K562 (cell line): ENCODE measurements around the gene BTRC. TPM values are rescaled to one million over a fixed set of nuclear protein-coding genes. Genes with fewer than 3 reads are reported as not detected.

ENCODE experiments used
- ATAC-seq: fragments of 200-7000 bp; cut with Tn5 transposase; 3 replicates; pipeline ENCODE4 v1.9.1; 2020; ENCODE audit warnings: moderate library complexity
- BruUV-seq: library from RNA; stranded (reverse); fragments of 400-500 nt; replicated peaks from 2 replicates; lab custom pipeline; 2021; lab: Mats Ljungman, UMichigan
- CTCF ChIA-PET: fragments of 300-600 bp; formaldehyde crosslinking; extraction: SDS; loops from one replicate; lab custom pipeline; 2021; ENCODE audit warnings: low intra/inter-chr PET ratio; lab: Yijun Ruan, JAX
- POLR2A ChIA-PET: fragments of 300-600, 350-650 bp; sonication (Branson Sonifier 250); formaldehyde crosslinking; extraction: SDS; loops from one replicate; lab custom pipeline; 2021; ENCODE audit warnings: antibody characterized with exemption, inconsistent platforms; lab: Yijun Ruan, JAX
- DNase-seq, 4 experiments: peaks; one replicate each; pipeline versions ENCODE4 v3.0.0 to v3.0.0-alpha.2; 2011 to 2018; ENCODE audit warnings: low spot score in 3 of 4, mixed read lengths in 3 of 4; ENCODE audit errors: extremely low read depth in 1 of 4
- FAIRE-seq: peaks from 2 replicates; lab custom pipeline; 2011; peaks lifted over from hg19 to GRCh38; lab: Jason Lieb, UNC
- H2AFZ ChIP-seq: 2 replicates; pipeline ENCODE4 v1.6.0; 2011; ENCODE audit warnings: low read depth, low read length, control low read depth, inconsistent platforms
- H3K27ac ChIP-seq: fragments of 200-600 bp; 3 replicates; pipeline ENCODE4 v1.8.0; 2011; ENCODE audit warnings: low read depth, mild to moderate bottlenecking, control low read depth, inconsistent platforms, low read length, moderate library complexity, mixed read lengths; ENCODE audit errors: extremely low read depth
- H3K27me3 ChIP-seq, 2 experiments: fragments of 300-600 bp in 1 of 2; 2 replicates in 1 of 2; 3 replicates in 1 of 2; pipeline versions ENCODE4 v1.6.0 to v1.8.0; 2011; ENCODE audit warnings: inconsistent platforms in 2 of 2, low read length in 2 of 2, mild to moderate bottlenecking in 1 of 2, mixed read lengths in 1 of 2, moderate library complexity in 1 of 2; ENCODE audit not compliant: control insufficient read depth in 2 of 2, insufficient read depth in 2 of 2
- H3K36me3 ChIP-seq: fragments of 300-600 bp; 3 replicates; pipeline ENCODE4 v1.8.0; 2011; ENCODE audit warnings: mild to moderate bottlenecking, low read length, inconsistent platforms; ENCODE audit not compliant: control insufficient read depth, insufficient read depth
- H3K4me1 ChIP-seq, 2 experiments: fragments of 200-600 bp in 1 of 2; replicated peaks in 1 of 2; 2 replicates in 1 of 2; 3 replicates in 1 of 2; pipeline versions ENCODE4 v1.5.1 to v1.8.0; 2011; ENCODE audit warnings: inconsistent platforms in 2 of 2, low read length in 2 of 2, mild to moderate bottlenecking in 1 of 2, mixed read lengths in 1 of 2, moderate library complexity in 1 of 2; ENCODE audit not compliant: control insufficient read depth in 2 of 2, insufficient read depth in 2 of 2
- H3K4me2 ChIP-seq: 2 replicates; pipeline ENCODE4 v1.6.1; 2011; ENCODE audit warnings: low read length, control low read depth, inconsistent platforms, mixed read lengths; ENCODE audit not compliant: insufficient read depth
- H3K4me3 ChIP-seq: fragments of 200-600 bp; sonication (generic), shearing (Covaris generic); 2 replicates; pipeline ENCODE4 v1.5.1; 2016; ENCODE audit warnings: control low read depth, inconsistent platforms
- H3K79me2 ChIP-seq: fragments of 200-600 bp; 3 replicates; pipeline ENCODE4 v1.8.0; 2011; ENCODE audit warnings: low read length, inconsistent platforms; ENCODE audit not compliant: control insufficient read depth, insufficient read depth
- H3K9ac ChIP-seq, 2 experiments: 2 replicates each; pipeline versions ENCODE4 v1.6.0 to v1.6.1; 2011; ENCODE audit warnings: low read depth in 2 of 2, low read length in 2 of 2, control low read depth in 1 of 2, inconsistent platforms in 1 of 2, mild to moderate bottlenecking in 1 of 2, mixed read lengths in 1 of 2; ENCODE audit not compliant: insufficient read depth in 1 of 2
- H3K9me1 ChIP-seq: one replicate; pipeline ENCODE4 v1.6.0; 2011; ENCODE audit warnings: inconsistent platforms, mild to moderate bottlenecking, low read length, moderate library complexity; ENCODE audit not compliant: control insufficient read depth, insufficient read depth
- H3K9me3 ChIP-seq: replicated peaks from 2 replicates; pipeline ENCODE4 v1.5.1; 2011; ENCODE audit warnings: low read depth, low read length, inconsistent platforms; ENCODE audit not compliant: control insufficient read depth, insufficient read depth
- H4K20me1 ChIP-seq: replicated peaks from 2 replicates; pipeline ENCODE4 v1.6.1; 2011; ENCODE audit warnings: low read length, inconsistent platforms, mixed read lengths; ENCODE audit not compliant: control insufficient read depth, insufficient read depth
- SUPT5H ChIP-seq: fragments of 450-650 bp; IDR thresholded peaks from 2 replicates; pipeline ENCODE4 v1.6.1; 2016
- TRIM24 ChIP-seq, 2 experiments: fragments of 450-650 bp; IDR thresholded peaks; 2 replicates each; pipeline ENCODE4 v1.6.1; 2016
- ZNF316 ChIP-seq: fragments of 450-650 bp; IDR thresholded peaks from 2 replicates; pipeline ENCODE4 v1.6.1; 2016
- WGBS: fragments of 100-300 bp; shearing (Covaris generic); methylation state at CpG from one replicate; pipeline ENCODE4 v1.1.6; 2016; ENCODE audit warnings: low coverage, mixed read lengths; ENCODE audit not compliant: insufficient coverage; ENCODE audit errors: missing lambda C conversion rate; 5-methylcytosine and 5-hydroxymethylcytosine counted together
- in situ Hi-C: fragments of 300-500 bp; cut with MboI; formaldehyde crosslinking; loops from 4 replicates; pipeline ENCODE4 v1.15.0; 2018; ENCODE audit warnings: inconsistent platforms, mixed read lengths
- intact Hi-C: fragments of 100-400 bp; cut with micrococcal nuclease; formaldehyde crosslinking; loops from 2 replicates; pipeline ENCODE4 v1.14.2; 2022
- polyA plus RNA-seq, 8 experiments: library from polyadenylated mRNA; depleted of rRNA in 4 of 8; stranded (reverse) in 5 of 8; unstranded in 3 of 8; fragments of >200 nt; fragmentation: Nextera tagmentation in 2 of 8; fragmentation: Illumina TruSeq in 1 of 8; extraction: Ambion mirVana in 2 of 8; extraction: Trizol in 1 of 8; gene quantifications; 2 replicates each; pipeline versions ENCODE4 v1.2.1 to v1.2.3, GENCODE V29; 2011 to 2014; ENCODE audit warnings: inconsistent platforms in 1 of 8, missing spikeins in 1 of 8
- total RNA-seq, 7 experiments: library from RNA; depleted of rRNA in 6 of 7; stranded (reverse); fragments of >200 nt in 6 of 7; fragmentation: Illumina TruSeq in 2 of 7; extraction: Trizol in 2 of 7; gene quantifications; 2 replicates each; pipeline versions ENCODE4 v1.2.1 to v1.2.3, GENCODE V29; 2011 to 2021; ENCODE audit warnings: low replicate concordance in 1 of 7
- TF ChIP-seq, protein P1 (sequence below): fragments of 250-450 bp; sonication (Bioruptor Pico); IDR thresholded peaks from 2 replicates; pipeline ENCODE4 v1.4.0; 2020; ENCODE audit warnings: mild to moderate bottlenecking, moderate library complexity
- TF ChIP-seq, protein P2 (sequence below): IDR thresholded peaks from 2 replicates; pipeline ENCODE4 v1.6.1; 2011; ENCODE audit not compliant: insufficient read length; ENCODE audit errors: extremely low read depth

BTRC gene
- total and polyA plus RNA-seq, 9 of the 15 experiments (the other 6 are each of a cell fraction or from before 2014, with no cell fraction given), result 1.6 to 15.4 (median 7.0) TPM

DNA sequence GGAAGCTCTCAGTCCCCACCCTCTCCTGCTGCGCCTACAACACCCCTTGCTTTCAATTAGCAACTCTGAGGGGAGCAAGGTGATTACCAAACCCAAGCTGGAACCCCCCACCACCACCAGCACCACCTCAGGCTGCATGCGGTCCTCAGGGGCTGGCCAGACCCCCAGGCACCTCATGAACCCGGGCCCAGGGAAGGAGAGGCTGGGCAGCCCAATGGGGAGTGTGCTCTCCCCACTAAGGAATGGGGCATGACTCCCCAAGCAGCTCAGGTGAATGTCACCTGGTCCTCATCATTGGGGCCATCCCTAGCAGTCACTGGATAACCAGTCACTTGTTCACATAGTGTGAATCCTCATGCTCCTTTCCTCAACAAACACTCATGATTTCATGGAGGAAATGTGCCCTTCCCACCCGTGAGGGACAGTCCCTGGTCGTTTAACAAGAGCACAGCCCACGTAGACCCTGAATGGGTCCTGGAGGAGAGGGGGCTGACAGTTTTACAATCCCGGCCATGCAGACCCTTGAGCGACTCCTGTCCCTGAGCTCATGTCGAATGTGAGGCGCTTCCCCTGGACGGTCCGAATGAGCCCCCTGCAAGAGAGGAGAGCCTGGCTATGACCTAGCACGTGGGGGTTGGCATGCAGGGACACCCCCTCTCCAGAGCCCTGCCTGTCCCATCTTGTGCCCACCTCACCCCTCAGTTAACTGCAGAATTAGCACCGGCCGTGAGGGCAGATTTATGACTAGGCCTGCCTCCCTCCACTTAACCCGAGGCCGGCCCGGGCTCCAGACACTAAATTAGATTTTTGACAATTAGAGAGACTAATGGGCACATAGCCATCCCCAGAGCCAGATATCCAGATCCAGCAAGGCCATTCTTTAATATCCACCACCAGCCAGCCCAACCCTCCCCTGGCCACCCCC, 205.0 kb downstream of the BTRC start (continued):
- TF ChIP-seq, protein P1, sequence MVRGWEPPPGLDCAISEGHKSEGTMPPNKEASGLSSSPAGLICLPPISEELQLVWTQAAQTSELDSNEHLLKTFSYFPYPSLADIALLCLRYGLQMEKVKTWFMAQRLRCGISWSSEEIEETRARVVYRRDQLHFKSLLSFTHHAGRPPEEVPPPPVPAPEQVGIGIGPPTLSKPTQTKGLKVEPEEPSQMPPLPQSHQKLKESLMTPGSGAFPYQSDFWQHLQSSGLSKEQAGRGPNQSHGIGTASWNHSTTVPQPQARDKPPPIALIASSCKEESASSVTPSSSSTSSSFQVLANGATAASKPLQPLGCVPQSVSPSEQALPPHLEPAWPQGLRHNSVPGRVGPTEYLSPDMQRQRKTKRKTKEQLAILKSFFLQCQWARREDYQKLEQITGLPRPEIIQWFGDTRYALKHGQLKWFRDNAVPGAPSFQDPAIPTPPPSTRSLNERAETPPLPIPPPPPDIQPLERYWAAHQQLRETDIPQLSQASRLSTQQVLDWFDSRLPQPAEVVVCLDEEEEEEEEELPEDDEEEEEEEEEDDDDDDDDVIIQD (CRISPR knock-in tag), result no peak

DNA sequence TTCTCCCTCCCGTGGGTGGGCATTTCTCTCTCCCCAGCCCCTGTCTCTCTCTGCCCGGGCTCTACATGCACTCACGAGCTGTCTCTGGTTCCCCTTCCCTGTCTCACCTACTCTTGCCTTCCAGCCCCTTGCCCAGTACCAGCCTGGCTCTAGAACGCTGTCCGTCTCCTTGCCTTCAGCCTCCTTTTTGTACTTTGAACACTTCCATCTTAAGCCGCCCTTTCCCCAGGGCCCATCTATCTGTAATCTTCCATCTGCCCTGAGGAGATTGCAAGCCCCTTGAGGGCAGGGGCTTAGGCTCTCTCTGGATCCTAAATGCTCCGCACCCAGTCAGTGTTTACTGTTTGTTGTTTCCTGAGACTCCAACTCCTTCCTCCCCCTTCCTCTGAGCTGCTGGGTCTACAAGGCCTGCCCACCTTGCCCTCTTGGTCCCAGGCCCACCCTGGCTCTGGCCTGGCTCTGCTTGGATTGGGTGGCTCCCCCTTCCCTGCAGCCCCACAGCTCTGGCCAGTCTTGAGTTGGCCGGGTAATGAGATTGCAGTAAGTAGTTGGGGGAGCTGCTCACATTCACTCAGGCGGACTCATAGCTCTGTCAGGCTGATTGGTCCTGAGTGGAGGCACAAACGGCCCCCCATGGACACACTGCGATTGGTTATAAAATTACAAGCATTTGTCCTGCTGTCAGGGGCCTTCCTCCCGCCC, 205.8 kb downstream of the BTRC start:
- DNase-seq, result no peak
- intact Hi-C loops, result no loop called here
- ATAC-seq, result no peak

More for the DNA sequence above, 205.8 kb downstream of the BTRC start:
- Histone ChIP-seq H3K9me1 (no peaks in the 10 kb centered on the region), H2AFZ (no peak overlapping the region), H3K79me2 (no peaks in the 10 kb centered on the region), H3K9ac (0 out of 4 replicates have a peak overlapping the region, but pooled peaks of 1 of the 2 experiments have one; percentile 26), H3K27me3 (no peaks in the 10 kb centered on the region), H3K4me1 (peaks cover 0 to 14% of the 10 kb centered on the region in 2 experiments; a peak in 2 of 5 replicates), H3K4me2 (no peak overlapping the region), H3K36me3 (no peaks in the 10 kb centered on the region), H3K27ac (no peak overlapping the region), H4K20me1 (no peaks in the 10 kb centered on the region), H3K9me3 (no peaks in the 10 kb centered on the region), H3K4me3 (no peak overlapping the region)
- FAIRE-seq, result no peak
- ChIA-PET POLR2A (interaction anchor here (0.6 kb wide), 2 partner anchors 53 to 315 kb away, joined by 3 read pairs; no protein-coding TSS in a partner anchor), CTCF (no interaction called here)
- BruUV-seq, result no TSS peak
- 75% methylated on average over 11 of the region's 12 CpGs for WGBS
- TF ChIP-seq ZNF316, result peak; percentile 86
- peak in 1 of 2 experiments; percentile 55; a peak in 1 of 4 replicates for TF ChIP-seq TRIM24 (IDR thresholded peaks at IDR 0.05)
- no peak for TF ChIP-seq SUPT5H
- TF ChIP-seq, protein P2, sequence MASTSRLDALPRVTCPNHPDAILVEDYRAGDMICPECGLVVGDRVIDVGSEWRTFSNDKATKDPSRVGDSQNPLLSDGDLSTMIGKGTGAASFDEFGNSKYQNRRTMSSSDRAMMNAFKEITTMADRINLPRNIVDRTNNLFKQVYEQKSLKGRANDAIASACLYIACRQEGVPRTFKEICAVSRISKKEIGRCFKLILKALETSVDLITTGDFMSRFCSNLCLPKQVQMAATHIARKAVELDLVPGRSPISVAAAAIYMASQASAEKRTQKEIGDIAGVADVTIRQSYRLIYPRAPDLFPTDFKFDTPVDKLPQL, result no peak
- in situ Hi-C loops, result no loop called here
